Mucosa of descending colon (tissue), 3 donors: ENCODE data around the gene CBFA2T3. TPM values are rescaled to one million over a fixed set of nuclear protein-coding genes. Genes with fewer than 3 reads are reported as not detected.

ENCODE experiments used
- ATAC-seq: fragments of 200-7000 bp; cut with Tn5 transposase; one replicate; pipeline ENCODE4 v1.9.1; 2020; ENCODE audit warnings: mild to moderate bottlenecking, moderate library complexity
- DNase-seq, 3 donors: peaks; one replicate each; pipeline ENCODE4 v3.0.0-alpha.2; 2020
- H3K36me3 ChIP-seq: fragments of 200-600 bp; one replicate; pipeline ENCODE4 v1.8.0; 2021; ENCODE audit warnings: low read depth, mild to moderate bottlenecking
- H3K4me1 ChIP-seq: fragments of 200-600 bp; one replicate; pipeline ENCODE4 v1.8.0; 2021; ENCODE audit warnings: low read depth, mild to moderate bottlenecking
- H3K4me3 ChIP-seq: fragments of 200-600 bp; one replicate; pipeline ENCODE4 v1.8.0; 2021; ENCODE audit warnings: mild to moderate bottlenecking
- H3K9me3 ChIP-seq: fragments of 200-600 bp; one replicate; pipeline ENCODE4 v1.8.0; 2021; ENCODE audit warnings: mild to moderate bottlenecking
- CTCF ChIP-seq: fragments of 200-600 bp; IDR thresholded peaks from one replicate; pipeline ENCODE4 v1.8.0; 2022; ENCODE audit warnings: antibody characterized with exemption, mild to moderate bottlenecking
- intact Hi-C, 2 donors: fragments of 100-400 bp; cut with DNase I in 1 of 2; cut with micrococcal nuclease in 1 of 2; formaldehyde crosslinking; loops; one replicate each; pipeline versions ENCODE4 v1.11.0 to v1.11.1; 2022; cut with DNase I, micrococcal nuclease
- total RNA-seq, 3 donors: library from RNA; stranded (reverse); fragmentation: NEBNext Ultra II Directional in 2 of 3; extraction: Animal tissue kit (Norgen Biotek cat#: 25700) in 2 of 3; gene quantifications; one replicate each; pipeline versions ENCODE4 v1.2.1 to v1.2.4, GENCODE V29; 2021 to 2023
- donor health status: DM: no; HTN: no; CAD: no; lungs with moderate emphysema.
- donor health status: DM: no; HTN: no; CAD: no.
- donor health status: DM: no; HTN: yes; CAD: no.

CBFA2T3 gene
- total RNA-seq, 3 donors from 2014 or later = 6.9 to 12.8 (median 8.4) TPM

- TF ChIP-seq CTCF = no peak
- intact Hi-C loops = no loop called here
- ATAC-seq (no peak), DNase-seq (no peak)
- no peaks in the 10 kb centered on the region for H3K9me3 ChIP-seq
- H3K4me3 ChIP-seq = no peak overlapping the region
- H3K36me3 ChIP-seq = no peaks in the 10 kb centered on the region
- H3K4me1 ChIP-seq = peaks cover 9% of the 10 kb centered on the region
These were observed 99.3 kb downstream of the CBFA2T3 start for GRCh38 chr16:88877564-88878289.

GRCh38 chr16:88876942-88877526 lies 100.0 kb downstream of the CBFA2T3 start:
- no peaks in the 10 kb centered on the region for H3K36me3 ChIP-seq
- no peaks in the 10 kb centered on the region for H3K9me3 ChIP-seq
- DNase-seq (no peak), ATAC-seq (no peak)
- H3K4me3 ChIP-seq = no peak overlapping the region
- TF ChIP-seq CTCF = no peak
- intact Hi-C loops = no loop called here
- peaks cover 9% of the 10 kb centered on the region for H3K4me1 ChIP-seq

GRCh38 chr16:88875703-88876234 lies 101.2 kb downstream of the CBFA2T3 start:
- Histone ChIP-seq H3K4me3 (no peak overlapping the region), H3K4me1 (peaks cover under 1% of the 10 kb centered on the region), H3K9me3 (no peaks in the 10 kb centered on the region), H3K36me3 (no peaks in the 10 kb centered on the region)
- DNase-seq (no peak), ATAC-seq (no peak)
- no peak for TF ChIP-seq CTCF
- intact Hi-C loops = no loop called here

GRCh38 chr16:88874938-88875599 lies 101.9 kb downstream of the CBFA2T3 start:
- no peak overlapping the region for H3K4me3 ChIP-seq

More at GRCh38 chr16:88874938-88875599, 101.9 kb downstream of the CBFA2T3 start:
- no peak for DNase-seq
- H3K36me3 ChIP-seq = no peaks in the 10 kb centered on the region
- H3K9me3 ChIP-seq = no peaks in the 10 kb centered on the region
- no peak for ATAC-seq
- intact Hi-C loops = no loop called here
- TF ChIP-seq CTCF = no peak
- no peaks in the 10 kb centered on the region for H3K4me1 ChIP-seq
